ENCODE measurements around the gene CIRBP. TPM values are rescaled to one million over a fixed set of nuclear protein-coding genes. Genes with fewer than 3 reads are reported as not detected.
"Not testable (repeated sequence)": the region's sequence is repeated elsewhere in the genome, so short reads cannot be mapped to it uniquely, and the experiment has no call there.

Gene CIRBP
- total and polyA plus RNA-seq, 2 of the 13 experiments (the other 11 are each of a cell fraction or from before 2014, with no cell fraction given): 133 to 140 TPM

GRCh38 chr19:1304197-1304924 lies 35.2 kb downstream of the CIRBP start (continued):
- no peak for TF ChIP-seq ZSCAN30 (CRISPR knock-in tag; IDR thresholded peaks at IDR 0.05)
- TF ChIP-seq, protein P1, sequence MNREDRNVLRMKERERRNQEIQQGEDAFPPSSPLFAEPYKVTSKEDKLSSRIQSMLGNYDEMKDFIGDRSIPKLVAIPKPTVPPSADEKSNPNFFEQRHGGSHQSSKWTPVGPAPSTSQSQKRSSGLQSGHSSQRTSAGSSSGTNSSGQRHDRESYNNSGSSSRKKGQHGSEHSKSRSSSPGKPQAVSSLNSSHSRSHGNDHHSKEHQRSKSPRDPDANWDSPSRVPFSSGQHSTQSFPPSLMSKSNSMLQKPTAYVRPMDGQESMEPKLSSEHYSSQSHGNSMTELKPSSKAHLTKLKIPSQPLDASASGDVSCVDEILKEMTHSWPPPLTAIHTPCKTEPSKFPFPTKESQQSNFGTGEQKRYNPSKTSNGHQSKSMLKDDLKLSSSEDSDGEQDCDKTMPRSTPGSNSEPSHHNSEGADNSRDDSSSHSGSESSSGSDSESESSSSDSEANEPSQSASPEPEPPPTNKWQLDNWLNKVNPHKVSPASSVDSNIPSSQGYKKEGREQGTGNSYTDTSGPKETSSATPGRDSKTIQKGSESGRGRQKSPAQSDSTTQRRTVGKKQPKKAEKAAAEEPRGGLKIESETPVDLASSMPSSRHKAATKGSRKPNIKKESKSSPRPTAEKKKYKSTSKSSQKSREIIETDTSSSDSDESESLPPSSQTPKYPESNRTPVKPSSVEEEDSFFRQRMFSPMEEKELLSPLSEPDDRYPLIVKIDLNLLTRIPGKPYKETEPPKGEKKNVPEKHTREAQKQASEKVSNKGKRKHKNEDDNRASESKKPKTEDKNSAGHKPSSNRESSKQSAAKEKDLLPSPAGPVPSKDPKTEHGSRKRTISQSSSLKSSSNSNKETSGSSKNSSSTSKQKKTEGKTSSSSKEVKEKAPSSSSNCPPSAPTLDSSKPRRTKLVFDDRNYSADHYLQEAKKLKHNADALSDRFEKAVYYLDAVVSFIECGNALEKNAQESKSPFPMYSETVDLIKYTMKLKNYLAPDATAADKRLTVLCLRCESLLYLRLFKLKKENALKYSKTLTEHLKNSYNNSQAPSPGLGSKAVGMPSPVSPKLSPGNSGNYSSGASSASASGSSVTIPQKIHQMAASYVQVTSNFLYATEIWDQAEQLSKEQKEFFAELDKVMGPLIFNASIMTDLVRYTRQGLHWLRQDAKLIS (CRISPR knock-in tag; IDR thresholded peaks at IDR 0.05): no peak
- TF ChIP-seq, protein P2, sequence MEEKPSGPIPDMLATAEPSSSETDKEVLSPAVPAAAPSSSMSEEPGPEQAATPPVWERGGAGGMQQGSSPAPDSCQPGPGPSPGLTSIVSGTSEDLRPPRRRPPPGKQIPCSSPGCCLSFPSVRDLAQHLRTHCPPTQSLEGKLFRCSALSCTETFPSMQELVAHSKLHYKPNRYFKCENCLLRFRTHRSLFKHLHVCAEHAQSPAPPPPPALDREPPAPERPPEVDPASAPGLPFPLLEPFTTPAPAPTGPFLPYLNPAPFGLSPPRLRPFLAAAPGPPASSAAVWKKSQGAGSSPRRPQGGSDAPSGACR (CRISPR knock-in tag; IDR thresholded peaks at IDR 0.05): no peak
- no peak for TF ChIP-seq SRSF1 (optimal IDR thresholded peaks at IDR 0.05; ENCODE audit: low read depth, low read length)
- TF ChIP-seq ZNF557 (CRISPR knock-in tag; IDR thresholded peaks at IDR 0.05): no peak
- TF ChIP-seq CCDC6 (CRISPR knock-in tag; IDR thresholded peaks at IDR 0.05): no peak

GRCh38 chr19:1305354-1305753 lies 36.2 kb downstream of the CIRBP start:
- H3K36me3 ChIP-seq (replicated peaks in 1 of 2; ENCODE audit: control insufficient read depth in 1 of 2, insufficient read depth in 2 of 2, low read length in 2 of 2); CTCF ChIA-PET (ENCODE audit: low intra/inter-chr PET ratio, low total read pairs); H3K27me3 ChIP-seq (ENCODE audit: control insufficient read depth in 1 of 2, insufficient read depth in 2 of 2, low read length in 2 of 2); intact Hi-C loops (cut with micrococcal nuclease; ENCODE audit: unreplicated experiment); H4K20me1 ChIP-seq (ENCODE audit: insufficient read depth, low read length); FAIRE-seq; in situ Hi-C loops (cut with HindIII; ENCODE audit: extremely low pct_ligation_motif_present, low pct_unique_long_range_greater_than_20kb); H3K79me2 ChIP-seq (ENCODE audit: insufficient read depth, low read length); H3K9me3 ChIP-seq (ENCODE audit: low read length); ATAC-seq; H3K9ac ChIP-seq (ENCODE audit: insufficient read depth, low read depth, low read length); DNase-seq (ENCODE audit: low spot score); H3K27ac ChIP-seq (ENCODE audit: extremely low read length, insufficient read depth, low read length); BruUV-seq (replicated peaks); H2AFZ ChIP-seq (ENCODE audit: low read length): not testable (repeated sequence)
- WGBS (ENCODE audit: low lambda C conversion rate): 66% methylated on average over 9 of the region's 9 CpGs
- Histone ChIP-seq H3K4me3 (replicated peaks in 1 of 3; ENCODE audit: insufficient read depth in 1 of 3, low read depth in 2 of 3, low read length in 3 of 3) (peak overlapping the region in 1 of 3 experiments; percentile 74; a peak in 1 of 6 replicates), H3K4me2 (ENCODE audit: low read depth, low read length) (peak overlapping the region; percentile 93; the same call in 1 of the 2 replicates), H3K4me1 (ENCODE audit: insufficient read depth, low read length) (peaks cover 38% of the 10 kb centered on the region)
- POLR2A ChIA-PET: interaction anchor here (1.2 kb wide), 1 partner anchor 22 kb away, joined by 3 read pairs; no protein-coding TSS in a partner anchor

Data from HepG2 (cell line).